Astrocyte (in vitro differentiated cells and primary cell): ENCODE results near the gene CDK17. TPM values are rescaled to one million over a fixed set of nuclear protein-coding genes. Genes with fewer than 3 reads are reported as not detected.
"Not testable (repeated sequence)": the region's sequence is repeated elsewhere in the genome, so short reads cannot be mapped to it uniquely, and the experiment has no call there.

Source experiments
- DNase-seq: peaks from one replicate; pipeline ENCODE4 v3.0.0-alpha.2; 2010; ENCODE audit warnings: low read depth
- FAIRE-seq: peaks from 2 replicates; lab custom pipeline; 2011; peaks lifted over from hg19 to GRCh38; lab: Jason Lieb, UNC
- H2AFZ ChIP-seq: 2 replicates; pipeline ENCODE4 v1.6.0; 2012; ENCODE audit warnings: low read depth, low read length, inconsistent platforms
- H3K27ac ChIP-seq: 2 replicates; pipeline ENCODE4 v1.5.1; 2011; ENCODE audit warnings: low read depth, low read length, inconsistent platforms
- H3K27me3 ChIP-seq: 2 replicates; pipeline ENCODE4 v1.6.0; 2011; ENCODE audit warnings: low read length, inconsistent platforms; ENCODE audit not compliant: insufficient read depth
- H3K36me3 ChIP-seq: 2 replicates; pipeline ENCODE4 v1.5.1; 2011; ENCODE audit warnings: low read length, inconsistent platforms; ENCODE audit not compliant: insufficient read depth
- H3K4me1 ChIP-seq: 2 replicates; pipeline ENCODE4 v1.5.1; 2011; ENCODE audit warnings: low read length, inconsistent platforms; ENCODE audit not compliant: insufficient read depth
- H3K4me2 ChIP-seq: 2 replicates; pipeline ENCODE4 v1.6.0; 2012; ENCODE audit warnings: low read length, inconsistent platforms
- H3K4me3 ChIP-seq: 2 replicates; pipeline ENCODE4 v1.5.1; 2011; ENCODE audit warnings: low read depth, mild to moderate bottlenecking, low read length, inconsistent platforms; ENCODE audit not compliant: insufficient read depth
- H3K79me2 ChIP-seq: 2 replicates; pipeline ENCODE4 v1.6.0; 2012; ENCODE audit warnings: mild to moderate bottlenecking, low read length, inconsistent platforms; ENCODE audit not compliant: insufficient read depth
- H3K9ac ChIP-seq: 2 replicates; pipeline ENCODE4 v1.6.0; 2012; ENCODE audit warnings: mild to moderate bottlenecking, low read length, inconsistent platforms
- H3K9me3 ChIP-seq: 2 replicates; pipeline ENCODE4 v1.5.1; 2012; ENCODE audit warnings: low read depth, mild to moderate bottlenecking, low read length, inconsistent platforms; ENCODE audit not compliant: insufficient read depth
- H4K20me1 ChIP-seq: 2 replicates; pipeline ENCODE4 v1.6.0; 2012; ENCODE audit warnings: low read length, inconsistent platforms; ENCODE audit not compliant: insufficient read depth
- H3K27ac Mint-ChIP-seq: one replicate; pipeline ENCODE4 v1.8.0; 2021; ENCODE audit warnings: mild to moderate bottlenecking, mixed read lengths; ENCODE audit not compliant: unreplicated experiment
- H3K27me3 Mint-ChIP-seq: one replicate; pipeline ENCODE4 v1.8.0; 2021; ENCODE audit warnings: low read depth, mixed read lengths; ENCODE audit not compliant: unreplicated experiment
- H3K36me3 Mint-ChIP-seq: one replicate; pipeline ENCODE4 v1.8.0; 2021; ENCODE audit warnings: low read depth, mixed read lengths; ENCODE audit not compliant: unreplicated experiment
- H3K4me1 Mint-ChIP-seq: one replicate; pipeline ENCODE4 v1.8.0; 2021; ENCODE audit warnings: low read depth, mixed read lengths; ENCODE audit not compliant: unreplicated experiment
- H3K4me3 Mint-ChIP-seq: one replicate; pipeline ENCODE4 v1.8.0; 2021; ENCODE audit warnings: mild to moderate bottlenecking, moderate library complexity, mixed read lengths; ENCODE audit not compliant: unreplicated experiment
- H3K9me3 Mint-ChIP-seq: one replicate; pipeline ENCODE4 v1.8.0; 2021; ENCODE audit warnings: mild to moderate bottlenecking, mixed read lengths; ENCODE audit not compliant: unreplicated experiment
- EZH2 ChIP-seq: IDR thresholded peaks from 2 replicates; pipeline ENCODE4 v1.6.1; 2012; ENCODE audit warnings: mild to moderate bottlenecking, low read length, inconsistent platforms; ENCODE audit not compliant: insufficient read depth
- total RNA-seq: library from RNA; stranded (reverse); gene quantifications from 2 replicates; pipeline ENCODE4 v1.2.1, GENCODE V29; 2021
- TF ChIP-seq, protein P1 (sequence below): IDR thresholded peaks from 2 replicates; pipeline ENCODE4 v1.5.1; 2011; ENCODE audit warnings: low read depth, mild to moderate bottlenecking, inconsistent platforms, low read length, moderate library complexity; ENCODE audit not compliant: insufficient read depth

Gene CDK17
- total RNA-seq, 1 donor from 2014 or later, result 64.2 TPM

DNA sequence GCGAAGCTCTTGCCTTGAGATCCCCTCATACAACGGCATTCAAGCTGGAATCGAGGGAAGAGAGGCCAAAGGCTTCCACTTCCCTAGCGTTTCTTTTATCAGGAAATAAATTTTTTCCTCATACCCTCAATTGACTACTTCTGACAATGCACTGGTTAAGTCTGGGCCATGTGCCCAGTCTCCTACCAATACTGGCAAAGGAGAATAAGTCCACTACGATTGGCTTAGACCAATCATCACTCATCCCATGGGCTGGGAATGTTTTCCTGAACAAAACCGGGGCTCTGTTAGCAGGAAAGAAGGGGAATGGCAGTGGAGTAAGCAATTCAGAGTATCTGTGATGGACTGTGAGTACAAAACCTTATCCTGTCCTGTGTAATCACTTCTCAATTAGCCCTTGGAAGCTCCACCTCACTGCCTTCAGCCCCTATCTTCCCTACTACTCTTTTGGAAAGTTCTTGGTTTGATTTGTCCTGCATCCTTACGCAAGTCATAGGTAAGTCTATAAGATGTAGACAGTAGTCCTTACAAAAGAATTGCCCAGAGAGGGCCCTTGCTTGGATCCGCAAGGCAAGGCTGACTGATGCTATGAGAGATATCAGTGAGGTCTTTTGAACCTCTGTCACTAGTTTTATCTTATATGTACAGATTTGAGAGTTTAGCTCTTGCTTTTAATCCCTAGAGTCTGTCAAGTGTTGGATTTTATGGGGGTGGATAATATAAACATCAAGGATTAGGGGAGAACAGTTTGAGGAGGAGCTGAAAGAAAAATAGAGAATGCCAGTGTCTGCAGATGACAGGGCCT, 36.3 kb upstream of the CDK17 start:
- Histone ChIP-seq H3K79me2 (no peaks in the 10 kb centered on the region), H3K4me2 (no peak overlapping the region), H2AFZ (peak overlapping the region; percentile 4), H3K27me3 (no peaks in the 10 kb centered on the region), H4K20me1 (no peaks in the 10 kb centered on the region), H3K4me3 (no peak overlapping the region), H3K9ac (no peak overlapping the region), H3K27ac (no peak overlapping the region), H3K36me3 (no peaks in the 10 kb centered on the region), H3K9me3 (no peaks in the 10 kb centered on the region), H3K4me1 (peaks cover 11% of the 10 kb centered on the region)
- Mint-ChIP-seq H3K27ac (no peak overlapping the region), H3K4me3 (no peak overlapping the region), H3K36me3 (no peaks in the 10 kb centered on the region), H3K27me3 (no peaks in the 10 kb centered on the region), H3K9me3 (peaks cover 4% of the 10 kb centered on the region), H3K4me1 (peaks cover 7% of the 10 kb centered on the region)
- TF ChIP-seq EZH2, result no peak
- TF ChIP-seq, protein P1, sequence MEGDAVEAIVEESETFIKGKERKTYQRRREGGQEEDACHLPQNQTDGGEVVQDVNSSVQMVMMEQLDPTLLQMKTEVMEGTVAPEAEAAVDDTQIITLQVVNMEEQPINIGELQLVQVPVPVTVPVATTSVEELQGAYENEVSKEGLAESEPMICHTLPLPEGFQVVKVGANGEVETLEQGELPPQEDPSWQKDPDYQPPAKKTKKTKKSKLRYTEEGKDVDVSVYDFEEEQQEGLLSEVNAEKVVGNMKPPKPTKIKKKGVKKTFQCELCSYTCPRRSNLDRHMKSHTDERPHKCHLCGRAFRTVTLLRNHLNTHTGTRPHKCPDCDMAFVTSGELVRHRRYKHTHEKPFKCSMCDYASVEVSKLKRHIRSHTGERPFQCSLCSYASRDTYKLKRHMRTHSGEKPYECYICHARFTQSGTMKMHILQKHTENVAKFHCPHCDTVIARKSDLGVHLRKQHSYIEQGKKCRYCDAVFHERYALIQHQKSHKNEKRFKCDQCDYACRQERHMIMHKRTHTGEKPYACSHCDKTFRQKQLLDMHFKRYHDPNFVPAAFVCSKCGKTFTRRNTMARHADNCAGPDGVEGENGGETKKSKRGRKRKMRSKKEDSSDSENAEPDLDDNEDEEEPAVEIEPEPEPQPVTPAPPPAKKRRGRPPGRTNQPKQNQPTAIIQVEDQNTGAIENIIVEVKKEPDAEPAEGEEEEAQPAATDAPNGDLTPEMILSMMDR, result no peak
- DNase-seq (no peak), FAIRE-seq (no peak)

GRCh38 chr12:96434107-96434506, 33.9 kb upstream of the CDK17 start:
- no peaks in the 10 kb centered on the region for H3K27me3 Mint-ChIP-seq
- peak; percentile 99 for DNase-seq
- no peak overlapping the region for H3K4me3 ChIP-seq

DNA sequence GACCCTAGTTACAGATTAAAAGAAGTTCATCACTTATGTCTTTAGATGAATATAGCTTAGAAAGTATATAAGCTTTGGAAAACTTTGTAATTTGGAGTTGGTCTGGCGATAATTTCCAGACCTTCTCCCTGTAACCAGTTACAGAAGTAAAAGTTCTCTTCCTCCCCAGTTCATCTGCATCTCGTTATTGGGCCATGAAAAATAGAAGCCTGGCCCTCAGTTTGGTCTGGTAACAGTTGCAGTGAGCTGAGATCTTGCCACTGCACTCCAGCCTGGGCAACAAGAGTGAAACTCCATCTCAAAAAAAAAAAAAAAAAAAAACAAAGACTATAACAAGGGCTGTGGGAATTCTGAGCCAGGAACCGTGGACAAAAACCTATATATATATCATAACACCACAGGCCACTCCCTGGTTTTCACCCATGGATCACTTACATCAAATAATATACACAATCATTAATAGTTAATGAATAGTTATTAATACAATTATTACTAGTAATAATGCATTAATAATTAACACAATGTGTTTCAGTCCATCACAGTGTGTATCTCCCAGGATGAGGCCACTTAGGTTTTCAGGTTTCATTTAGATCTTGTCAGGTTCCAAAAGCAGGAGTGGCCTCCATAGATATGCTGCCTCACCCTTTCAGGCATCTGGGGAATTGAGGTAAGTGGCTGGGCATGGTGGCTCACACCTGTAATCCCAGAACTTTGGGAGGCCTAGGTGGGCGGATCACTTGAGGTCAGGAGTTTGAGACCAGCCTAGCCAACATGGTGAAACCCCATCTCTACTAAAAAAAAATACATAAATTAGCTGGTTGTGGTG, 32.5 kb upstream of the CDK17 start:
- not testable (repeated sequence) for FAIRE-seq
- peaks cover 20% of the 10 kb centered on the region for H3K4me1 Mint-ChIP-seq

More at GRCh38 chr12:96434107-96434506, 33.9 kb upstream of the CDK17 start:
- no peak for TF ChIP-seq EZH2
- TF ChIP-seq, protein P1, result no peak
- Histone ChIP-seq H3K4me2 (peak overlapping the region; percentile 51), H3K36me3 (no peaks in the 10 kb centered on the region), H3K27me3 (no peaks in the 10 kb centered on the region), H3K79me2 (no peaks in the 10 kb centered on the region), H4K20me1 (no peaks in the 10 kb centered on the region), H3K4me1 (peaks cover 11% of the 10 kb centered on the region), H3K9ac (no peak overlapping the region), H2AFZ (peak overlapping the region; percentile 21), H3K9me3 (no peaks in the 10 kb centered on the region), H3K27ac (peak overlapping the region; percentile 75)
- no peak for FAIRE-seq
- Mint-ChIP-seq H3K9me3 (no peaks in the 10 kb centered on the region), H3K27ac (peak overlapping the region; percentile 5), H3K36me3 (no peaks in the 10 kb centered on the region), H3K4me1 (peaks cover 13% of the 10 kb centered on the region), H3K4me3 (no peak overlapping the region)

More for the DNA sequence above, 32.5 kb upstream of the CDK17 start:
- not testable (repeated sequence) for H3K27me3 ChIP-seq, H3K4me3 ChIP-seq, DNase-seq, H3K79me2 ChIP-seq, H3K27ac ChIP-seq, H2AFZ ChIP-seq, H3K9me3 Mint-ChIP-seq, H4K20me1 ChIP-seq, H3K36me3 ChIP-seq, H3K4me3 Mint-ChIP-seq, H3K4me2 ChIP-seq, H3K9ac ChIP-seq, H3K36me3 Mint-ChIP-seq, H3K9me3 ChIP-seq, H3K27me3 Mint-ChIP-seq
- H3K4me1 ChIP-seq, result peaks cover 19% of the 10 kb centered on the region
- peak overlapping the region; percentile 26 for H3K27ac Mint-ChIP-seq
